Activated CD4-positive, alpha-beta T cell treated with anti-CD3 and anti-CD28 coated beads for 1 hour (primary cell): ENCODE results near the gene NECTIN2.

Source experiments
- DNase-seq: peaks from one replicate; pipeline ENCODE4 v3.0.0-alpha.2; 2020

NECTIN2 gene

DNA sequence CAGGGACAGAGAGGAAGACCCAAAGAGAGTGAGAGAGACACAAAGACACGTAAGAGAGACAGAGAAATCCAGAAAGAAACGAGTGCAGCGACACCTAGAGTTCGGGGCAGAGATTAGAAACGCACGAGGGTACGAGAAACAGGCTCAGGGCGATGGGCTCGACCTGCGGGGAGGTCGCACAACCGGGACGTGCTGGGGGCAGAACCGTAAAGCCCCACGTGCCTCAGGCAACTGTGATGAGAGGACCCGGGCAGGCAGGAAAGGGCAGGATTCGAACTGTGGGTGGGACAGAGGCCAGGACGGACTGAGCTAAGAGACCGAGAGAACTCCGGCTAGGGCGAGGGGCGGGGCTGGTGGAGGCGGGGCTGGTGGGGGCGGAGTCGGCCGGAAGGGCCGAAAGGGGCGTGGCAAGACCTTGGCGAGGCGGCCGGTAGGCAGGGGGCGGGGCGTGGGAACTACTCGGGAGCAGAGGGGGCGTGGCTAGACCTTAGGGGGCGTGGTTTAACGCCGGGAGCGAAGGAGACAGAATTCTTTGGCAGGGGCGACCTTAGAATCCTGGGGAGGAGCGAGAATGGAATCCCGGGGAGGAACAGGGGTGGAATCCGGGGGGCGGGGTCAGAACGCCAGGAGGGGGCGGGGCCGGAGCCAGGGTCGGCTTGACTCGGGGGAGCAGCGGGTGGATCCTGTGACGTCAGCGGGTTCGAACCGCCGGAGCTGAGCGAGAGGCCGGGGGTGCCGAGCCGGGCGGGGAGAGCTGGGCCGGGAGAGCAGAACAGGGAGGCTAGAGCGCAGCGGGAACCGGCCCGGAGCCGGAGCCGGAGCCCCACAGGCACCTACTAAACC, at the start of gene NECTIN2:
TSS of gene NECTIN2 (plus strand) at position 686 of the 843 bp plus-strand sequence. CDS start 229 bp downstream, outside the sequence.
- DNase-seq: peak; percentile 52

- no peak for DNase-seq
These were observed 49.4 kb upstream of the NECTIN2 start for GRCh38 chr19:44796701-44797115.

- no peak for DNase-seq
These were observed 46.3 kb upstream of the NECTIN2 start for GRCh38 chr19:44799627-44800346.

- DNase-seq: peak; percentile 67
These were observed 45.6 kb upstream of the NECTIN2 start for GRCh38 chr19:44800461-44800860.

DNA sequence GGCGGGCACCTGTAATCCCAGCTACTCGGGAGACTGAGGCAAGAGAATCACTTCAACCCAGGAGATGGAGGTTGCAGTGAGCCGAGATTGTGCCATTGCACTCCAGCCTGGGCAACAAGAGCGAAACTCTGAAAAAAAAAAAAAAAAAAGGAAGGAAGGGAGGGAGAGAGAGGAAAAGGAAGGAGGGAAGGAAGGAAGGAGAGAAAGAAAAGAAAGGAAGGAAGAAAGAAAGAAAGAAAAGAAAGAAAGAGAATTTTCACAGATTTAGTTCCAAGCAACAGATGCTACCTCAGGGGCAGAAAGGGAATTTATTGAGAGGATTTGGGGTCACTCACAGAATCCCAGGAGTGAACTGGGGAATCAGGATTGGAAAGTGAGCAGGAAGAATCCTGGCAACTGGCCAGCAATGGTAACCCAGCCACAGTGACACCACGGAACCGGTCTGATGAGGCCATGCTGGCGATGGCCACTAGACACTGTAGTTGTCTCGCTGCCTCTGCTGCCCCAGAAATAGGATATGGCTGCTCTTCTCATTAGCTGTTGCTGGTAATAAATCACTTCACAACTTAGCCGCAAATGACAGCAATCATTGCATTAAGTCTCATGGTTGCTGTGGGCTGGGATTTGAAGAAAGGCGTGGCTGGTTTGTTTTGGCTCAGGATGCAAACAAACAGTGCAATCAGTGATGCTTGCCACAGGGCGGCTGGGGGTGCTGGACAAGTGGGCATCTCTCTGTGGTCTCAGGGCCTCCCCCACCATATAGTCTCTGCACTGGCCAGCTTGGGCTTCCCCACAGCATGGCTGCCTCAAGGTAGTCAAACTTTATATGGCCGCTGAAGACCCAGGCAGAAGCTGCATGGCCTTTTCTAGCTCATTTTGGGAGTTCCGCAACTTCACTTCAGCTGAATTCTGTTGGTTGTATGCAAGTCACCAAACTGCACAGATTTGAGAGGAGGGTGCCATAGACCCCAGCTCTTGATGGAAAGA, 42.4 kb upstream of the NECTIN2 start:
- no peak for DNase-seq

GRCh38 chr19:44806291-44806690, 39.8 kb upstream of the NECTIN2 start:
- no peak for DNase-seq

DNA sequence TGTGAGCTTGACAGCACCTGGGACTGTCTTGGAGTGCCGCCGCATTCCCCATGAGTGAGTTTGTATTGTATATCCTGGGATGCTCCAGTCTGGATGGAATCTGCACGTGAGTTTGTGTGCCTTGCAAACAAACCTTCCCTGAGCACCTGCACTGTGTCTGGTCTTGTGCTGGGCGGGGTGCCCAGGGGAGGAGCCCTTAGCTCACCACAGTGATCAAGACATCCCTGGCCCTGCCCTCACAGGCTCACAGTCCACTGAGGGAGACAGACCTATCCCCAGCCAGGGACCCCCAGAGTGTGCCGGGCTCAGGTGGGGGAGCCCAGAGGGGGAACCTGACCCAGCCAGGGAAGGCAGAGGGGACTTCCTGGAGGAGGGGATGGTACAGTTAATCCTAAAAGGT, 38.9 kb upstream of the NECTIN2 start:
- DNase-seq: no peak

- DNase-seq: no peak
These were observed 38.2 kb upstream of the NECTIN2 start for GRCh38 chr19:44807652-44808462.

DNA sequence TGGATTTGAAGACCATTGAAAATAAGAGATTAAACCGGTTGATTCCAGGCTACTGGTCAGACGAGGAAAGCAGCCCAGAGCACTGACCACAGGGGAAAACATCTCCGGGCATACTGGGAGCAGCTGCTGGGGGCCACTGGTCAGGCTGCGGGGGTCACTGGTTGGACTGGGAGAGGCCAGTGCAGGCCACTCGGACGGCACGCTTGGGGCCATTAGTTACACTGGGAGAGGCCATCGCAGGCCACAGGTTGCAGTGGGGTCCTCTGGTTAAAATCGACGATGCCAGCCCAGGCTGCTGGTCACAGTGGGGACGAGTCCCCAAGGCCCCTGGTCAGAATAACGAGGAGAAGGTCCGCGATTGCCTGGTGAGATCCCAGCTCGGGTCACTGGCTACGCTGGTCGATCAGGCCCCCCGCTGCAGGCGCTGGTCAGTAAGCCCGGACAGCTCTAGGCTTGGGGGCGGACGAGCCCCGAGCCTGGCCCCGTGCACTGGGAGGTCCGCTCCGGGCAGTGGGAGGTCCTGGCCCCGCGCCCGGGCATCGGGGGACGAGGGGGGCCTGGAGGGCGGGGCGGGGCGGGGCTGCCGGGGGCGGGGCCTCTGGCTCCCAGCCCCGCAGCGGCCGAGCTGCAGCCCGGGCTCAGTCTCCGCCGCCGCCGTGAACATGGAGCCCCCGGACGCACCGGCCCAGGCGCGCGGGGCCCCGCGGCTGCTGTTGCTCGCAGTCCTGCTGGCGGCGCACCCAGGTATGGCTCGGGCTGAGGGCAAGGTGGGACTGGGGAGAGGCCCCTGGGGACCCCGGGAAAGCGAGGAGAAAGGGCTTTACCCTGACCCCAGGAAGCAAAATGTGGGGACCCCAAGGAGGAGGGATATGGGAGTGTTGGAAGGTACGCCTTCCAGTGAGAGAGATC, 37.4 kb upstream of the NECTIN2 start, which contains the start of gene BCAM:
TSS of gene BCAM (plus strand) at position 641 of the 909 bp plus-strand sequence. CDS start at position 663, 22 bp downstream.
- no peak for DNase-seq

- no peak for DNase-seq
These were observed 36.4 kb upstream of the NECTIN2 start for GRCh38 chr19:44809577-44810233.

DNA sequence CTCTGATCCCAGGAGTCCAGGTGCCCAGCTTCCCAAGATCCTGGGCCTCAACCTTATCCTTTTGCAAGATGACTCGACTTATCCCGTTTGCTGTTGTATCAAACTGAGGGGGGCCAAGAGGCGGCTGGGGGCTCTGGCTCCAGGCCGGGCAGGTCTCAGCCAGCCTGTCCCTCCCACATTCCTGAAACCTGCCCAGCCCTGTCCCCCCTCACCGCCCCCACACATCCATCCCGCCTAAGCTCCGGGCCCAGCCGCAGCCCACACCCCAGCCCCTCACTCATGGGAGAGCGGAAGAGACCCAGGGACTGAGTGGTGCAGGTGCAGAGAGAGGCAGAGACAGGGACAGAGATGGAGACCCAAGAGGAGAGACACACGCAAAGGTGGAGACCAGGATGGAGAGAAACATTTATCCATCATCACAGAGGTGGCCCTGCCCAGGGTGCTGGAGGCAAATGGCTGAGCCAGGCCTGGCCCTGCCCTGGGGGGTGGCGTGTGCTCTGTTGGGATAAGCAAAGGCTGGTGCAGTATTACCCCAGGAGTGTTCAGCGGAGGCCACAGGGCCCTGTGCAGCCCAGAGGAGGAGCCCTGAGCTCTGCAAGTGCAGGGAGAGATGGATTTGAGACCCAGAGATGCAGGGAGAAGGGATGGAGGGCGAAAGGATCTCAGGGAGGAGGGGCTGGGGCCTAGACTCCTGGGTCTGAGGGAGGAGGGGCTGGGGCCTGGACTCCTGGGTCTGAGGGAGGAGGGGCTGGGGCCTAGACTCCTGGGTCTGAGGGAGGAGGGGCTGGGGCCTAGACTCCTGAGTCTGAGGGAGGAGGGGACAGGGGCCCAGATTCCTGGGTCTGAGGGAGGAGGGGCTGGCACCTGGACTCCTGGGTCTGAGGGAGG, 35.6 kb upstream of the NECTIN2 start:
- DNase-seq: no peak

DNA sequence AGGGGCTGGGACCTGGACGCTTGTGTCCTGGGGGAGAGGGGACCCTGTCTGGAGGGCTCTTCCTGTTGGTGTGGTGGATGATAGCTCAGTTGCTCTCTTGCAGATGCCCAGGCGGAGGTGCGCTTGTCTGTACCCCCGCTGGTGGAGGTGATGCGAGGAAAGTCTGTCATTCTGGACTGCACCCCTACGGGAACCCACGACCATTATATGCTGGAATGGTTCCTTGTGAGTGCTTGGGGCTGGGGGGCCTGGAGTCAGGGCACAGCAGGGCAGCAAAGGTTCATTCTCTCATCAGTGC, 35.0 kb upstream of the NECTIN2 start:
- no peak for DNase-seq

GRCh38 chr19:44812142-44812718, 33.9 kb upstream of the NECTIN2 start:
- no peak for DNase-seq

DNA sequence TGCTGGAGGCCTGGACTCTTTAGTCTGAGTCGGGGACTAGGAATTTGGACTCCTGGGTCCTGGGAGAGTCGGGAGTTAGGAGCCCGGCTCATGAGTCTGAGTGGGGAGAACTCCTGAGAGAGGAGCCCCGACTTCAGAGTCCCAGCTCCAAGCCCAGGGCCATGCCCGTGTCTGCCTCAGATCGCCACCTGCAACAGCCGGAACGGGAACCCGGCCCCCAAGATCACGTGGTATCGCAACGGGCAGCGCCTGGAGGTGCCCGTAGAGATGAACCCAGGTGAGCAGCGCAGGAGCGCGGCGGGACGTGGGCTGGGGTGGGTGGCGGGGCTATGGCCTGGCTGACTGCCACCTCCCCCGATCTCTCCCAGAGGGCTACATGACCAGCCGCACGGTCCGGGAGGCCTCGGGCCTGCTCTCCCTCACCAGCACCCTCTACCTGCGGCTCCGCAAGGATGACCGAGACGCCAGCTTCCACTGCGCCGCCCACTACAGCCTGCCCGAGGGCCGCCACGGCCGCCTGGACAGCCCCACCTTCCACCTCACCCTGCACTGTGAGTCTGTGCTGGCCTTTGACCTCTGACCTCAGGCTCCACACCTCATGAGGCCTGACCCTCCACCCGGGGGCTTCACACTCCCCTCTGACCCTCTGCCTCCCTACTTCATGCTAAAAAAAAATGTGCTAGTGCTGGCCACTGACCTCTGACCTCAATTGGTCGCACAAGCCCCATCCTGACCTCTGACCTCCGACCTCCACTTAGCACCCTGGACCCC, 32.8 kb upstream of the NECTIN2 start:
- DNase-seq: no peak

DNA sequence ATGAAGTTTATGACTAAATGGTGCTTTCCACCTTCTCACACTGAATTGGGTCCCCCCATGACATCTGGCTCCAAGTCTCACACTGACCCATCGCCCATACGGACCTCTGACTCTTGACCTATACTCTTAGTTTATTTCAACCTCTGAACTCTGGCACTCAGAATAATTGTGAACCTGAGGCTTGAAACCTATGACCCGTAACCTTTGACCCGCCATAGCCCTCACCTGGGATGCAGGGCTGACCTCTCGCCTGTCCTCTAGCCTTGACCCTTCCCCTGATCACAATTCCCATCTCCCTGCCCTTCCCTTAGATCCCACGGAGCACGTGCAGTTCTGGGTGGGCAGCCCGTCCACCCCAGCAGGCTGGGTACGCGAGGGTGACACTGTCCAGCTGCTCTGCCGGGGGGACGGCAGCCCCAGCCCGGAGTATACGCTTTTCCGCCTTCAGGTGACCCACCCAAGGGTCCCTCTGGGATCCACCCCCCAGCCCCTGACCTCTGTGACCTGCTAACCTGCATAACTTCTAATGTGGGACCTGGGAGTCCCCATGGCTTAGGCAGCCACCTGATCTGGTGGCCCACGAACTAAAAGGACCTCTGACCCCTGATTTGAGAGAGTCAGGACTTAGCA, 32.1 kb upstream of the NECTIN2 start:
- DNase-seq: no peak

DNA sequence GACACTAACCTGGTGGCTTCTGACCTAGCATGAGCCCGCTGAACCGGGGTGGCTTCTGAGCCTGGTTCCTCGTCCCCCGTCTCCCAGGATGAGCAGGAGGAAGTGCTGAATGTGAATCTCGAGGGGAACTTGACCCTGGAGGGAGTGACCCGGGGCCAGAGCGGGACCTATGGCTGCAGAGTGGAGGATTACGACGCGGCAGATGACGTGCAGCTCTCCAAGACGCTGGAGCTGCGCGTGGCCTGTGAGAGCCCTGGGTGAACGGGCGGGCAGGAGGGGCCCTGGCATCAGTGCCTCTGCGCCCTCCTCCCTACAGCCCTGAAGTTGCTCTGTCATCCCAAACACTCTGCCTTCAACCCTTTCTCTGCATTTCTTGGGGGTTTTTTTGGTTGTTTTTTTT, 31.6 kb upstream of the NECTIN2 start:
- DNase-seq: no peak

- DNase-seq: no peak
These were observed 29.8 kb upstream of the NECTIN2 start for GRCh38 chr19:44816301-44816700.
